Testis (tissue), 2 donors: ENCODE results near the gene PPP1R14C.

Experiments used
- POLR2A ChIP-seq: fragments of 450-650 bp; IDR thresholded peaks from one replicate; pipeline ENCODE4 v1.6.1; 2017; ENCODE audit warnings: antibody characterized with exemption, mild to moderate bottlenecking, moderate library complexity
- TF ChIP-seq, protein P1 (sequence below), 3 experiments: fragments of 450-650 bp in 2 of 3; fragments of 200-600 bp in 1 of 3; sonication (generic) in 1 of 3; IDR thresholded peaks; one replicate each; pipeline ENCODE4 v1.5.1; 2016 to 2019; ENCODE audit warnings: antibody characterized with exemption in 3 of 3, mild to moderate bottlenecking in 2 of 3, moderate library complexity in 1 of 3

DNA sequence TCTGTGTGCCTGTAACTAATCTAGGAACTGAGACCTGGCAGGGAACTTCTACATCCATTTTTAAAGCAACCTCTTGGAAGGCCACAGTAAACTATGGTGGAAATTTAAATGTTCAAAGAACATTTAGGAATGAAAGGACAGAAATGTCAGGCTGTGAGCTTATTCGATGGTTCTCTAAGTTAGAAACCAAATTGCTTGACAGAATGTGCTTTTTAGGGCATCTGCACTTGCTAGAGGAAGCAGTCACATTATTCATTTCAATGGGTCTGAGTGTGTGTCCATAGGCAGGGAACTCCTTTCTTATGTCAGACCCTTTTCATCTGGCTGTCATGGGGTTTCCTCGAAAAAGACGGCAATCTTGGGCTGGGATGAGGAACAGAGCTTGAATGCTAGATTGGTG lies 84.4 kb downstream of the PPP1R14C start:
- TF ChIP-seq, protein P1, sequence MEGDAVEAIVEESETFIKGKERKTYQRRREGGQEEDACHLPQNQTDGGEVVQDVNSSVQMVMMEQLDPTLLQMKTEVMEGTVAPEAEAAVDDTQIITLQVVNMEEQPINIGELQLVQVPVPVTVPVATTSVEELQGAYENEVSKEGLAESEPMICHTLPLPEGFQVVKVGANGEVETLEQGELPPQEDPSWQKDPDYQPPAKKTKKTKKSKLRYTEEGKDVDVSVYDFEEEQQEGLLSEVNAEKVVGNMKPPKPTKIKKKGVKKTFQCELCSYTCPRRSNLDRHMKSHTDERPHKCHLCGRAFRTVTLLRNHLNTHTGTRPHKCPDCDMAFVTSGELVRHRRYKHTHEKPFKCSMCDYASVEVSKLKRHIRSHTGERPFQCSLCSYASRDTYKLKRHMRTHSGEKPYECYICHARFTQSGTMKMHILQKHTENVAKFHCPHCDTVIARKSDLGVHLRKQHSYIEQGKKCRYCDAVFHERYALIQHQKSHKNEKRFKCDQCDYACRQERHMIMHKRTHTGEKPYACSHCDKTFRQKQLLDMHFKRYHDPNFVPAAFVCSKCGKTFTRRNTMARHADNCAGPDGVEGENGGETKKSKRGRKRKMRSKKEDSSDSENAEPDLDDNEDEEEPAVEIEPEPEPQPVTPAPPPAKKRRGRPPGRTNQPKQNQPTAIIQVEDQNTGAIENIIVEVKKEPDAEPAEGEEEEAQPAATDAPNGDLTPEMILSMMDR (IDR thresholded peaks at IDR 0.05): no peak
- TF ChIP-seq POLR2A: no peak
